GM12878 (cell line): ENCODE data around the gene KTN1. TPM values are rescaled to one million over a fixed set of nuclear protein-coding genes. Genes with fewer than 3 reads are reported as not detected.

Experiments used
- ATAC-seq: fragments of 200-7000 bp; cut with Tn5 transposase; 3 replicates; pipeline ENCODE4 v1.9.1; 2020; ENCODE audit warnings: mild to moderate bottlenecking, moderate library complexity
- BruUV-seq: library from RNA; stranded (reverse); fragments of 400-500 nt; replicated peaks from 2 replicates; lab custom pipeline; 2021; lab: Mats Ljungman, UMichigan
- CTCF ChIA-PET: fragments of 300-600 bp; sonication (Branson Sonifier 250); formaldehyde crosslinking; extraction: SDS; loops from one replicate; lab custom pipeline; 2021; ENCODE audit warnings: inconsistent platforms; lab: Yijun Ruan, JAX
- POLR2A ChIA-PET: fragments of 350-600 bp; formaldehyde crosslinking; extraction: SDS; loops from one replicate; lab custom pipeline; 2021; ENCODE audit warnings: inconsistent platforms; lab: Charles Lee
- RAD21 ChIA-PET: fragments of 300-600 bp; sonication (Branson Sonifier 250); formaldehyde crosslinking; loops from one replicate; lab custom pipeline; 2023; ENCODE audit warnings: antibody characterized with exemption; ENCODE audit not compliant: unreplicated experiment; lab: Charles Lee
- SMC1A ChIA-PET: fragments of 300-600 bp; sonication (Branson Sonifier 250); formaldehyde crosslinking; loops from one replicate; lab custom pipeline; 2023; ENCODE audit not compliant: unreplicated experiment, uncharacterized antibody; lab: Charles Lee
- DNase-seq: peaks from one replicate; pipeline ENCODE4 v3.0.0-alpha.2; 2011; ENCODE audit warnings: low read depth, low spot score
- FAIRE-seq: peaks from 3 replicates; lab custom pipeline; 2011; peaks lifted over from hg19 to GRCh38; lab: Jason Lieb, UNC
- H2AFZ ChIP-seq: 2 replicates; pipeline ENCODE4 v1.6.0; 2011; ENCODE audit warnings: low read depth, low read length, control low read depth; ENCODE audit not compliant: control insufficient read depth
- H3K27ac ChIP-seq: 2 replicates; pipeline ENCODE4 v1.5.1; 2011; ENCODE audit warnings: control low read depth; ENCODE audit not compliant: control insufficient read depth, insufficient read depth
- H3K27me3 ChIP-seq, 2 experiments: replicated peaks in 1 of 2; 2 replicates each; pipeline versions ENCODE4 v1.6.0 to v1.6.1; 2011; ENCODE audit warnings: low read length in 1 of 2; ENCODE audit not compliant: control insufficient read depth in 2 of 2, insufficient read depth in 2 of 2
- H3K36me3 ChIP-seq, 2 experiments: 2 replicates each; pipeline ENCODE4 v1.5.1; 2011; ENCODE audit warnings: low read length in 1 of 2; ENCODE audit not compliant: control insufficient read depth in 2 of 2, insufficient read depth in 2 of 2
- H3K4me1 ChIP-seq: 2 replicates; pipeline ENCODE4 v1.6.1; 2011; ENCODE audit warnings: mild to moderate bottlenecking, low read length, moderate library complexity, mixed read lengths; ENCODE audit not compliant: control insufficient read depth, insufficient read depth
- H3K4me2 ChIP-seq: 2 replicates; pipeline ENCODE4 v1.6.0; 2011; ENCODE audit warnings: control low read depth; ENCODE audit not compliant: control insufficient read depth, insufficient read depth
- H3K4me3 ChIP-seq: fragments of 200-600 bp; sonication (generic); 2 replicates; pipeline ENCODE4 v1.5.1; 2016
- H3K79me2 ChIP-seq: 2 replicates; pipeline ENCODE4 v1.6.0; 2011; ENCODE audit warnings: low read length; ENCODE audit not compliant: control insufficient read depth, insufficient read depth
- H3K9ac ChIP-seq: 2 replicates; pipeline ENCODE4 v1.8.0; 2011; ENCODE audit warnings: low read length, control low read depth, mixed read lengths; ENCODE audit not compliant: control insufficient read depth, insufficient read depth
- H3K9me3 ChIP-seq: replicated peaks from 3 replicates; pipeline ENCODE4 v1.5.1; 2011; ENCODE audit warnings: mild to moderate bottlenecking, low read length; ENCODE audit not compliant: control insufficient read depth, insufficient read depth
- H4K20me1 ChIP-seq: 2 replicates; pipeline ENCODE4 v1.6.0; 2011; ENCODE audit not compliant: control insufficient read depth, insufficient read depth
- BCLAF1 ChIP-seq: fragments of 450-650 bp; IDR thresholded peaks from 2 replicates; pipeline ENCODE4 v1.6.1; 2017; ENCODE audit warnings: antibody characterized with exemption, mild to moderate bottlenecking, moderate library complexity
- BRCA1 ChIP-seq: IDR thresholded peaks from 2 replicates; pipeline ENCODE4 v1.6.1; 2011; ENCODE audit warnings: low read depth, low read length, improper control_type of control experiment
- HSF1 ChIP-seq: fragments of 150-350 bp; IDR thresholded peaks from 2 replicates; pipeline ENCODE4 v1.6.1; 2014; ENCODE audit warnings: mild to moderate bottlenecking, low read depth, low read length
- KDM1A ChIP-seq: fragments of 200-600 bp; sonication (generic); IDR thresholded peaks from 2 replicates; pipeline ENCODE4 v1.6.1; 2016; ENCODE audit warnings: borderline replicate concordance
- MTA3 ChIP-seq: IDR thresholded peaks from 2 replicates; pipeline ENCODE4 v1.6.1; 2012; ENCODE audit warnings: low read length, inconsistent platforms, borderline replicate concordance
- NFYA ChIP-seq: IDR thresholded peaks from 2 replicates; pipeline ENCODE4 v1.6.1; 2011; ENCODE audit warnings: low read depth, mild to moderate bottlenecking, low read length, improper control_type of control experiment, borderline replicate concordance
- NR2C2 ChIP-seq: IDR thresholded peaks from 2 replicates; pipeline ENCODE4 v1.6.1; 2011; ENCODE audit warnings: borderline replicate concordance, low read depth; ENCODE audit not compliant: control insufficient read depth, insufficient read length
- POLR2A ChIP-seq: IDR thresholded peaks from 2 replicates; pipeline ENCODE4 v1.6.1; 2011; ENCODE audit warnings: low read depth, mild to moderate bottlenecking, low read length
- RELA ChIP-seq: fragments of 450-650 bp; IDR thresholded peaks from 2 replicates; pipeline ENCODE4 v1.8.0; 2014; ENCODE audit warnings: borderline replicate concordance; ENCODE audit not compliant: partially characterized antibody
- SIN3A ChIP-seq: IDR thresholded peaks from 2 replicates; pipeline ENCODE4 v1.6.1; 2012; ENCODE audit warnings: low read depth, low read length, improper control_type of control experiment
- SREBF2 ChIP-seq: IDR thresholded peaks from 2 replicates; pipeline ENCODE4 v1.6.1; 2012; ENCODE audit warnings: mild to moderate bottlenecking, low read length
- ZBED1 ChIP-seq: IDR thresholded peaks from 2 replicates; pipeline ENCODE4 v1.6.1; 2016; ENCODE audit warnings: borderline replicate concordance
- ZNF217 ChIP-seq: fragments of 450-650 bp; IDR thresholded peaks from 2 replicates; pipeline ENCODE4 v1.6.1; 2017; ENCODE audit warnings: antibody characterized with exemption, mild to moderate bottlenecking
- ZSCAN29 ChIP-seq: fragments of 450-650 bp; IDR thresholded peaks from 2 replicates; pipeline ENCODE4 v1.6.1; 2017; ENCODE audit warnings: mild to moderate bottlenecking, moderate library complexity
- WGBS: methylation state at CpG from one replicate; pipeline ENCODE4 v1.1.6; 2016; ENCODE audit warnings: low lambda C conversion rate; ENCODE audit not compliant: insufficient replicate concordance, insufficient coverage; ENCODE audit errors: missing lambda C conversion rate; 5-methylcytosine and 5-hydroxymethylcytosine counted together
- in situ Hi-C: fragments of 300-500 bp; cut with MboI; formaldehyde crosslinking; loops from 9 replicates; pipeline ENCODE4 v1.14.3; 2018; ENCODE audit warnings: mixed read lengths
- intact Hi-C: fragments of 100-400 bp; cut with micrococcal nuclease; formaldehyde crosslinking; loops from one replicate; pipeline ENCODE4 v1.14.2; 2022; ENCODE audit not compliant: unreplicated experiment
- polyA plus RNA-seq, 11 experiments: library from polyadenylated mRNA; depleted of rRNA in 4 of 11; unstranded in 6 of 11; stranded (reverse) in 5 of 11; fragments of >200 nt; fragmentation: Nextera tagmentation in 4 of 11; fragmentation: Illumina TruSeq in 1 of 11; extraction: Ambion mirVana in 4 of 11; extraction: Trizol in 1 of 11; gene quantifications; 1 replicate in 1 of 11; 2 replicates in 10 of 11; pipeline versions ENCODE4 v1.2.1 to v1.2.3, GENCODE V29; 2011 to 2016; ENCODE audit warnings: inconsistent platforms in 2 of 11, missing spikeins in 2 of 11, low read depth in 1 of 11
- total RNA-seq, 4 experiments: library from RNA; depleted of rRNA in 3 of 4; stranded (reverse); fragments of >200 nt in 3 of 4; fragmentation: Illumina TruSeq in 1 of 4; extraction: Trizol in 1 of 4; gene quantifications; 2 replicates each; pipeline versions ENCODE4 v1.2.1 to v1.2.3, GENCODE V29; 2013 to 2021
- TF ChIP-seq, protein P1 (sequence below): fragments of 450-650 bp; IDR thresholded peaks from 2 replicates; pipeline ENCODE4 v1.6.1; 2017; ENCODE audit warnings: low read depth, mild to moderate bottlenecking, moderate library complexity
- TF ChIP-seq, protein P2 (sequence below): IDR thresholded peaks from 2 replicates; pipeline ENCODE4 v1.6.1; 2011; ENCODE audit warnings: low read depth, low read length, improper control_type of control experiment, borderline replicate concordance

KTN1 gene
- total and polyA plus RNA-seq, 10 of the 15 experiments (the other 5 are each of a cell fraction or from before 2014, with no cell fraction given), result 50.6 to 154 (median 84.2) TPM

DNA sequence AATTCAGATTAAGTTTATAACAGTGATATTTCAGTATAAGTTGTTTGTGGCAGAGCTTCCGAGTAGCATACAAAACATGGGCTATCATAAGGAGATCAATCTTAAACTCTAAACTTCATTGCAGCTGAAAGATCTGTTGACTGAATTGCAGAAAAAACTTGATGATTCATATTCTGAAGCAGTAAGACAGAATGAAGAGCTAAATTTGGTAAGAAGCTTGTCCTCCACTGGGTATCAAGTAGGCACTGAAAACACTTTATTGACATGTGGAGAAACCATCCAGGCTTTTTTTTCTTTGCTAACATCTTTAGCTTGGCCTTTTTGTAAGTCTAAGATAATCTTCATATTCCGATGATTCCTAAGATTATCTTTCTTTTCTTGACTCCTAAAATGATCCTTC, 93.0 kb downstream of the KTN1 start:
- FAIRE-seq (no peak), DNase-seq (no peak), ATAC-seq (no peak)
- WGBS, result 91% methylated on average over 2 of the region's 2 CpGs
- Histone ChIP-seq H3K9ac (no peak overlapping the region), H2AFZ (no peak overlapping the region), H3K4me3 (no peak overlapping the region), H3K27me3 (no peaks in the 10 kb centered on the region), H3K4me2 (no peak overlapping the region), H4K20me1 (no peaks in the 10 kb centered on the region), H3K27ac (no peak overlapping the region), H3K36me3 (peaks cover 0 to 13% of the 10 kb centered on the region in 2 experiments; a peak in 2 of 4 replicates), H3K79me2 (no peaks in the 10 kb centered on the region), H3K9me3 (no peaks in the 10 kb centered on the region), H3K4me1 (no peaks in the 10 kb centered on the region)
- BruUV-seq, result no TSS peak
- CTCF ChIA-PET, result interaction anchor here (1.1 to 1.8 kb wide), 3 partner anchors 8 to 227 kb away, joined by 3 to 5 read pairs (median 5); no protein-coding TSS in a partner anchor
- POLR2A ChIA-PET, result no interaction called here
- intact Hi-C loops, result no loop called here
- SMC1A ChIA-PET, result interaction anchor here (0.7 to 1.5 kb wide), 7 partner anchors 9 to 227 kb away, joined by 3 to 11 read pairs (median 4); no protein-coding TSS in a partner anchor
- in situ Hi-C loops, result no loop called here
- RAD21 ChIA-PET, result no interaction called here
- TF ChIP-seq RELA (no peak), NR2C2 (no peak), POLR2A (no peak), ZBED1 (no peak), SREBF2 (no peak), HSF1 (no peak), BCLAF1 (no peak), ZSCAN29 (no peak), BRCA1 (no peak), NFYA (no peak), MTA3 (no peak), ZNF217 (no peak), SIN3A (no peak), KDM1A (no peak)
- TF ChIP-seq, protein P1, sequence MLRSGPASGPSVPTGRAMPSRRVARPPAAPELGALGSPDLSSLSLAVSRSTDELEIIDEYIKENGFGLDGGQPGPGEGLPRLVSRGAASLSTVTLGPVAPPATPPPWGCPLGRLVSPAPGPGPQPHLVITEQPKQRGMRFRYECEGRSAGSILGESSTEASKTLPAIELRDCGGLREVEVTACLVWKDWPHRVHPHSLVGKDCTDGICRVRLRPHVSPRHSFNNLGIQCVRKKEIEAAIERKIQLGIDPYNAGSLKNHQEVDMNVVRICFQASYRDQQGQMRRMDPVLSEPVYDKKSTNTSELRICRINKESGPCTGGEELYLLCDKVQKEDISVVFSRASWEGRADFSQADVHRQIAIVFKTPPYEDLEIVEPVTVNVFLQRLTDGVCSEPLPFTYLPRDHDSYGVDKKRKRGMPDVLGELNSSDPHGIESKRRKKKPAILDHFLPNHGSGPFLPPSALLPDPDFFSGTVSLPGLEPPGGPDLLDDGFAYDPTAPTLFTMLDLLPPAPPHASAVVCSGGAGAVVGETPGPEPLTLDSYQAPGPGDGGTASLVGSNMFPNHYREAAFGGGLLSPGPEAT, result no peak
- TF ChIP-seq, protein P2, sequence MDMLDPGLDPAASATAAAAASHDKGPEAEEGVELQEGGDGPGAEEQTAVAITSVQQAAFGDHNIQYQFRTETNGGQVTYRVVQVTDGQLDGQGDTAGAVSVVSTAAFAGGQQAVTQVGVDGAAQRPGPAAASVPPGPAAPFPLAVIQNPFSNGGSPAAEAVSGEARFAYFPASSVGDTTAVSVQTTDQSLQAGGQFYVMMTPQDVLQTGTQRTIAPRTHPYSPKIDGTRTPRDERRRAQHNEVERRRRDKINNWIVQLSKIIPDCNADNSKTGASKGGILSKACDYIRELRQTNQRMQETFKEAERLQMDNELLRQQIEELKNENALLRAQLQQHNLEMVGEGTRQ, result no peak
